Neural cell (in vitro differentiated cells): Measurements from ENCODE around the gene CLASP1. TPM values are rescaled to one million over a fixed set of nuclear protein-coding genes. Genes with fewer than 3 reads are reported as not detected.

Source experiments
- H2AFZ ChIP-seq: fragments of 200-600, 300-800 bp; sonication (generic), shearing (Covaris generic); 2 replicates; pipeline ENCODE4 v1.6.0; 2014; ENCODE audit warnings: low read depth, mild to moderate bottlenecking, antibody characterized with exemption, low read length, moderate library complexity
- H3F3A ChIP-seq: fragments of 200-600 bp; shearing (Covaris generic); 2 replicates; pipeline ENCODE4 v1.6.1; 2016; ENCODE audit warnings: mild to moderate bottlenecking, moderate library complexity, mixed read lengths, antibody characterized with exemption, low read length; ENCODE audit not compliant: insufficient read depth, poor library complexity, severe bottlenecking
- H3K27ac ChIP-seq: fragments of 200-600, 300-800 bp; sonication (generic), shearing (Covaris generic); 2 replicates; pipeline ENCODE4 v1.5.1; 2014; ENCODE audit warnings: mild to moderate bottlenecking, low read length, moderate library complexity
- H3K27me3 ChIP-seq: fragments of 300-800, 200-600 bp; sonication (generic), shearing (Covaris generic); 2 replicates; pipeline ENCODE4 v1.6.0; 2014; ENCODE audit warnings: mild to moderate bottlenecking, low read depth, low read length, moderate library complexity; ENCODE audit not compliant: insufficient read depth
- H3K36me3 ChIP-seq: fragments of 300-800, 200-600 bp; sonication (generic), shearing (Covaris generic); 2 replicates; pipeline ENCODE4 v1.5.1; 2014; ENCODE audit warnings: mild to moderate bottlenecking, antibody characterized with exemption, low read length, moderate library complexity; ENCODE audit not compliant: insufficient read depth
- H3K4me2 ChIP-seq: fragments of 300-800, 200-600 bp; sonication (generic), shearing (Covaris generic); 2 replicates; pipeline ENCODE4 v1.6.0; 2014; ENCODE audit warnings: mild to moderate bottlenecking, low read length
- H3K4me3 ChIP-seq: fragments of 300-800, 200-600 bp; sonication (generic), shearing (Covaris generic); 2 replicates; pipeline ENCODE4 v1.5.1; 2014; ENCODE audit warnings: mild to moderate bottlenecking, low read length, moderate library complexity
- H3K79me2 ChIP-seq: fragments of 200-600 bp; shearing (Covaris generic); replicated peaks from 2 replicates; pipeline ENCODE4 v1.6.0; 2014; ENCODE audit warnings: mild to moderate bottlenecking, low read length, moderate library complexity; ENCODE audit not compliant: insufficient read depth
- H3K9ac ChIP-seq: fragments of 300-800, 200-600 bp; sonication (generic), shearing (Covaris generic); 2 replicates; pipeline ENCODE4 v1.6.1; 2016; ENCODE audit warnings: mild to moderate bottlenecking, low read length, mixed read lengths
- H3K9me2 ChIP-seq: fragments of 200-600 bp; shearing (Covaris generic); 2 replicates; pipeline ENCODE4 v1.6.1; 2016; ENCODE audit warnings: mild to moderate bottlenecking, low read length, mixed read lengths; ENCODE audit not compliant: insufficient read depth
- H3K9me3 ChIP-seq: fragments of 200-600, 300-800 bp; sonication (generic), shearing (Covaris generic); 2 replicates; pipeline ENCODE4 v1.6.1; 2016; ENCODE audit warnings: mild to moderate bottlenecking, mixed run types, low read length, moderate library complexity, mixed read lengths
- H4K20me1 ChIP-seq: fragments of 200-600 bp; shearing (Covaris generic); 2 replicates; pipeline ENCODE4 v1.6.1; 2016; ENCODE audit warnings: mild to moderate bottlenecking, mixed run types; ENCODE audit not compliant: insufficient read depth
- CTCF ChIP-seq: fragments of 450-650 bp; IDR thresholded peaks from 2 replicates; pipeline ENCODE4 v1.5.1; 2014; ENCODE audit warnings: antibody characterized with exemption, mild to moderate bottlenecking, moderate library complexity; ENCODE audit not compliant: poor library complexity, severe bottlenecking
- EP300 ChIP-seq: fragments of 450-650 bp; conservative IDR thresholded peaks from 2 replicates; pipeline ENCODE4 v1.6.1; 2014; ENCODE audit warnings: antibody characterized with exemption, mild to moderate bottlenecking, moderate library complexity; ENCODE audit not compliant: poor library complexity, severe bottlenecking
- EZH2 ChIP-seq: fragments of 200-600, 300-800 bp; shearing (Covaris generic), sonication (generic); IDR thresholded peaks from 2 replicates; pipeline ENCODE4 v1.6.1; 2014; ENCODE audit warnings: antibody characterized with exemption, low read length, borderline replicate concordance, mild to moderate bottlenecking; ENCODE audit not compliant: insufficient read depth, poor library complexity, severe bottlenecking
- MXI1 ChIP-seq: fragments of 450-650 bp; conservative IDR thresholded peaks from 2 replicates; pipeline ENCODE4 v1.6.1; 2014; ENCODE audit warnings: antibody characterized with exemption, mild to moderate bottlenecking; ENCODE audit not compliant: poor library complexity, severe bottlenecking
- POLR2AphosphoS5 ChIP-seq: IDR thresholded peaks from 2 replicates; pipeline ENCODE4 v1.6.1; 2012
- RAD21 ChIP-seq: fragments of 450-650 bp; conservative IDR thresholded peaks from 2 replicates; pipeline ENCODE4 v1.6.1; 2014; ENCODE audit warnings: antibody characterized with exemption, mild to moderate bottlenecking, moderate library complexity
- REST ChIP-seq: IDR thresholded peaks from 2 replicates; pipeline ENCODE4 v1.6.1; 2012; ENCODE audit warnings: borderline replicate concordance
- SMC3 ChIP-seq: fragments of 450-650 bp; conservative IDR thresholded peaks from 2 replicates; pipeline ENCODE4 v1.6.1; 2014; ENCODE audit warnings: antibody characterized with exemption, mild to moderate bottlenecking, moderate library complexity; ENCODE audit not compliant: poor library complexity
- TAF1 ChIP-seq: IDR thresholded peaks from 2 replicates; pipeline ENCODE4 v1.6.1; 2012; ENCODE audit warnings: low read depth
- polyA plus RNA-seq: library from polyadenylated mRNA; depleted of rRNA; stranded (reverse); fragments of >200 nt; gene quantifications from 2 replicates; pipeline ENCODE4 v1.2.3, GENCODE V29; 2014

The CLASP1 gene
- polyA plus RNA-seq, 1 donor from 2014 or later, result 41.3 TPM

GRCh38 chr2:121368836-121369235 is 280.4 kb downstream of the CLASP1 start:
- Histone ChIP-seq H3K9ac (no peak overlapping the region), H3K4me2 (no peak overlapping the region), H3K27ac (no peak overlapping the region), H4K20me1 (no peaks in the 10 kb centered on the region), H3F3A (no peaks in the 10 kb centered on the region), H3K36me3 (no peaks in the 10 kb centered on the region), H3K4me3 (no peak overlapping the region), H3K27me3 (no peaks in the 10 kb centered on the region), H3K9me3 (no peaks in the 10 kb centered on the region), H3K79me2 (no peaks in the 10 kb centered on the region), H2AFZ (no peak overlapping the region), H3K9me2 (no peaks in the 10 kb centered on the region)
- TF ChIP-seq SMC3 (no peak), CTCF (no peak), RAD21 (no peak), REST (no peak), POLR2AphosphoS5 (no peak), TAF1 (no peak), MXI1 (no peak), EZH2 (no peak), EP300 (no peak)

GRCh38 chr2:121368155-121368554 is 281.1 kb downstream of the CLASP1 start:
- Histone ChIP-seq H3K36me3 (no peaks in the 10 kb centered on the region), H2AFZ (no peak overlapping the region), H3K9me2 (no peaks in the 10 kb centered on the region), H3K4me3 (no peak overlapping the region), H4K20me1 (no peaks in the 10 kb centered on the region), H3K9me3 (no peaks in the 10 kb centered on the region), H3K79me2 (no peaks in the 10 kb centered on the region), H3K27ac (no peak overlapping the region), H3K27me3 (no peaks in the 10 kb centered on the region), H3K4me2 (no peak overlapping the region), H3K9ac (no peak overlapping the region), H3F3A (no peaks in the 10 kb centered on the region)
- TF ChIP-seq TAF1 (no peak), RAD21 (no peak), SMC3 (no peak), MXI1 (no peak), EZH2 (no peak), CTCF (no peak), REST (no peak), POLR2AphosphoS5 (no peak), EP300 (no peak)
